B cell (primary cell): ENCODE data around the gene ARAP1. TPM values are rescaled to one million over a fixed set of nuclear protein-coding genes. Genes with fewer than 3 reads are reported as not detected.

Source experiments
- ATAC-seq: fragments of 200-7000 bp; cut with Tn5 transposase; one replicate; pipeline ENCODE4 v1.10.0; 2021; ENCODE audit warnings: low read depth, mild to moderate bottlenecking, moderate number of reproducible peaks, moderate library complexity
- CTCF ChIA-PET: fragments of 350-600 bp; sonication (Branson Sonifier 250); formaldehyde crosslinking; loops from one replicate; lab custom pipeline; 2021; ENCODE audit warnings: antibody characterized with exemption, inconsistent platforms; lab: Charles Lee
- POLR2A ChIA-PET: fragments of 350-600 bp; sonication (Branson Sonifier 250); formaldehyde crosslinking; loops from one replicate; lab custom pipeline; 2021; ENCODE audit warnings: antibody characterized with exemption; lab: Charles Lee
- DNase-seq: peaks from one replicate; pipeline ENCODE4 v3.0.0; 2013
- H2AFZ ChIP-seq: 2 replicates; pipeline ENCODE4 v1.6.1; 2012; ENCODE audit warnings: mild to moderate bottlenecking, low read depth, low read length; ENCODE audit not compliant: insufficient read depth, poor library complexity, severe bottlenecking
- H3K27ac ChIP-seq, 2 donors: 1 replicate in 1 of 2; 2 replicates in 1 of 2; pipeline ENCODE4 v1.5.1; 2012 to 2013; ENCODE audit warnings: low read length in 2 of 2, mild to moderate bottlenecking in 2 of 2, moderate library complexity in 1 of 2
- H3K27me3 ChIP-seq, 4 experiments: fragments of 200-600 bp in 1 of 4; sonication (generic) in 1 of 4; replicated peaks in 1 of 4; 1 replicate in 2 of 4; 2 replicates in 2 of 4; pipeline versions ENCODE4 v1.6.1 to v1.7.0; 2013 to 2016; ENCODE audit warnings: low read length in 3 of 4, mild to moderate bottlenecking in 2 of 4, mixed read lengths in 1 of 4, moderate library complexity in 1 of 4; ENCODE audit not compliant: insufficient read depth in 4 of 4, control insufficient read depth in 3 of 4; ENCODE audit errors: control extremely low read depth in 1 of 4
- H3K36me3 ChIP-seq, 2 experiments: replicated peaks in 1 of 2; 1 replicate in 1 of 2; 2 replicates in 1 of 2; pipeline versions ENCODE4 v1.6.1 to v1.7.1; 2013; ENCODE audit warnings: low read length in 1 of 2; ENCODE audit not compliant: insufficient read depth in 2 of 2, control insufficient read depth in 1 of 2; ENCODE audit errors: control extremely low read depth in 1 of 2, extremely low read depth in 1 of 2
- H3K4me1 ChIP-seq, 2 donors: fragments of 200-600 bp in 1 of 2; sonication (generic) in 1 of 2; 1 replicate in 1 of 2; 2 replicates in 1 of 2; pipeline versions ENCODE4 v1.5.1 to v1.6.1; 2013 to 2017; ENCODE audit warnings: low read length in 2 of 2; ENCODE audit not compliant: control insufficient read depth in 2 of 2, insufficient read depth in 2 of 2
- H3K4me2 ChIP-seq: replicated peaks from 2 replicates; pipeline ENCODE3; 2012; ENCODE audit warnings: mild to moderate bottlenecking, low read depth, low read length; ENCODE audit not compliant: poor library complexity, severe bottlenecking
- H3K4me3 ChIP-seq, 5 experiments: fragments of 200-600 bp in 1 of 5; sonication (generic) in 1 of 5; 1 replicate in 3 of 5; 2 replicates in 2 of 5; pipeline versions ENCODE4 v1.5.1 to v1.7.0; 2011 to 2016; ENCODE audit warnings: low read length in 4 of 5, mild to moderate bottlenecking in 4 of 5, low read depth in 2 of 5, control low read depth in 1 of 5, moderate library complexity in 1 of 5; ENCODE audit not compliant: insufficient read depth in 1 of 5; ENCODE audit errors: control extremely low read depth in 1 of 5, extremely low read depth in 1 of 5
- H3K79me2 ChIP-seq: fragments of 200-600 bp; sonication (generic); one replicate; pipeline ENCODE4 v1.6.0; 2016; ENCODE audit warnings: low read length; ENCODE audit not compliant: control insufficient read depth, insufficient read depth
- H3K9ac ChIP-seq: fragments of 200-600 bp; sonication (generic); 2 replicates; pipeline ENCODE4 v1.6.1; 2017; ENCODE audit warnings: mild to moderate bottlenecking, low read length, moderate library complexity
- H3K9me3 ChIP-seq, 3 donors: one replicate each; pipeline versions ENCODE4 v1.6.1 to v1.7.1; 2013; ENCODE audit warnings: low read length in 2 of 3; ENCODE audit not compliant: control insufficient read depth in 2 of 3, insufficient read depth in 1 of 3; ENCODE audit errors: control extremely low read depth in 1 of 3
- H4K20me1 ChIP-seq: 2 replicates; pipeline ENCODE4 v1.6.0; 2012; ENCODE audit warnings: mild to moderate bottlenecking, low read length; ENCODE audit not compliant: insufficient read depth, control insufficient read depth, poor library complexity, severe bottlenecking
- H3K27ac Mint-ChIP-seq: one replicate; pipeline ENCODE4 v1.8.0; 2021; ENCODE audit warnings: mixed read lengths
- H3K27me3 Mint-ChIP-seq: one replicate; pipeline ENCODE4 v1.8.0; 2021; ENCODE audit warnings: mixed read lengths
- H3K4me1 Mint-ChIP-seq: one replicate; pipeline ENCODE4 v1.8.0; 2021; ENCODE audit warnings: mixed read lengths
- H3K4me3 Mint-ChIP-seq: one replicate; pipeline ENCODE4 v1.8.0; 2021; ENCODE audit warnings: mixed read lengths
- H3K9me3 Mint-ChIP-seq: one replicate; pipeline ENCODE4 v1.8.0; 2022; ENCODE audit warnings: mixed read lengths; ENCODE audit not compliant: insufficient read depth
- CTCF ChIP-seq: fragments of 200-600 bp; IDR thresholded peaks from one replicate; pipeline ENCODE4 v1.8.0; 2022; ENCODE audit warnings: antibody characterized with exemption, mild to moderate bottlenecking
- EZH2 ChIP-seq: IDR thresholded peaks from 2 replicates; pipeline ENCODE4 v1.6.1; 2012; ENCODE audit warnings: borderline replicate concordance, low read depth, mild to moderate bottlenecking, moderate library complexity, low read length; ENCODE audit not compliant: insufficient read depth, poor library complexity, severe bottlenecking
- WGBS: methylation state at CpG from one replicate; pipeline ENCODE4 v1.1.5; 2013; ENCODE audit warnings: missing lambda C conversion rate; ENCODE audit not compliant: insufficient coverage; 5-methylcytosine and 5-hydroxymethylcytosine counted together
- intact Hi-C: fragments of 100-400 bp; cut with micrococcal nuclease; formaldehyde crosslinking; loops from one replicate; pipeline ENCODE4 v1.10.0; 2022
- polyA plus RNA-seq: library from polyadenylated mRNA; depleted of rRNA; stranded (reverse); fragments of >200 nt; gene quantifications from 2 replicates; pipeline ENCODE4 v1.2.3, GENCODE V29; 2012
- total RNA-seq, 2 donors: library from RNA; stranded (reverse); fragments of 120-200 nt in 1 of 2; gene quantifications; 1 replicate in 1 of 2; 2 replicates in 1 of 2; pipeline versions ENCODE4 v1.2.3 to v1.2.4, GENCODE V29; 2013 to 2022

The ARAP1 gene
- total and polyA plus RNA-seq, 2 donors (not counting 1 experiment from before 2014, with no cell fraction given) = 143 to 242 TPM

GRCh38 chr11:72787216-72788104 is 35.3 kb upstream of the ARAP1 start:
- intact Hi-C loops = no loop called here
- Histone ChIP-seq H3K4me1 (peaks cover 25 to 33% of the 10 kb centered on the region in 2 donors), H4K20me1 (no peaks in the 10 kb centered on the region), H3K27me3 (no peaks in the 10 kb centered on the region), H3K9ac (peak overlapping the region; percentile 24), H3K36me3 (no peaks in the 10 kb centered on the region), H3K27ac (peak overlapping the region; percentile 81 to 87), H3K4me3 (peak overlapping the region in 1 of 5 experiments; percentile 33), H2AFZ (peak overlapping the region; percentile 70), H3K9me3 (no peaks in the 10 kb centered on the region), H3K79me2 (peaks cover 4% of the 10 kb centered on the region), H3K4me2 (peak overlapping the region; percentile 68)
- H3K4me3 Mint-ChIP-seq = peak overlapping the region; percentile 52
- DNase-seq (peak; percentile 75), ATAC-seq (peak; percentile 77)
- H3K4me1 Mint-ChIP-seq = peaks cover 43% of the 10 kb centered on the region
- no peak for TF ChIP-seq EZH2
- peak; percentile 30 for TF ChIP-seq CTCF
- H3K27me3 Mint-ChIP-seq = no peaks in the 10 kb centered on the region
- CTCF ChIA-PET = interaction anchor here (0.6 to 10.6 kb wide), 7 partner anchors 13 to 139 kb away, joined by 3 to 390 read pairs (median 4); no protein-coding TSS in a partner anchor
- POLR2A ChIA-PET = interaction anchor here (0.6 kb wide), 1 partner anchor 84 kb away, joined by 8 read pairs; no protein-coding TSS in a partner anchor
- 36% methylated on average over 14 of the region's 16 CpGs for WGBS
- H3K27ac Mint-ChIP-seq = peak overlapping the region; percentile 92
- no peaks in the 10 kb centered on the region for H3K9me3 Mint-ChIP-seq
